CD4-positive, alpha-beta T cell treated with Interleukin-6 at 100 ng/mL for 8 hours (primary cell): ENCODE data around the gene C1QTNF1.

Source experiments
- DNase-seq: peaks from one replicate; pipeline ENCODE4 v3.0.0-alpha.2; 2020; ENCODE audit warnings: mixed read lengths, low spot score

The C1QTNF1 gene, protein sequence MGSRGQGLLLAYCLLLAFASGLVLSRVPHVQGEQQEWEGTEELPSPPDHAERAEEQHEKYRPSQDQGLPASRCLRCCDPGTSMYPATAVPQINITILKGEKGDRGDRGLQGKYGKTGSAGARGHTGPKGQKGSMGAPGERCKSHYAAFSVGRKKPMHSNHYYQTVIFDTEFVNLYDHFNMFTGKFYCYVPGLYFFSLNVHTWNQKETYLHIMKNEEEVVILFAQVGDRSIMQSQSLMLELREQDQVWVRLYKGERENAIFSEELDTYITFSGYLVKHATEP

DNA sequence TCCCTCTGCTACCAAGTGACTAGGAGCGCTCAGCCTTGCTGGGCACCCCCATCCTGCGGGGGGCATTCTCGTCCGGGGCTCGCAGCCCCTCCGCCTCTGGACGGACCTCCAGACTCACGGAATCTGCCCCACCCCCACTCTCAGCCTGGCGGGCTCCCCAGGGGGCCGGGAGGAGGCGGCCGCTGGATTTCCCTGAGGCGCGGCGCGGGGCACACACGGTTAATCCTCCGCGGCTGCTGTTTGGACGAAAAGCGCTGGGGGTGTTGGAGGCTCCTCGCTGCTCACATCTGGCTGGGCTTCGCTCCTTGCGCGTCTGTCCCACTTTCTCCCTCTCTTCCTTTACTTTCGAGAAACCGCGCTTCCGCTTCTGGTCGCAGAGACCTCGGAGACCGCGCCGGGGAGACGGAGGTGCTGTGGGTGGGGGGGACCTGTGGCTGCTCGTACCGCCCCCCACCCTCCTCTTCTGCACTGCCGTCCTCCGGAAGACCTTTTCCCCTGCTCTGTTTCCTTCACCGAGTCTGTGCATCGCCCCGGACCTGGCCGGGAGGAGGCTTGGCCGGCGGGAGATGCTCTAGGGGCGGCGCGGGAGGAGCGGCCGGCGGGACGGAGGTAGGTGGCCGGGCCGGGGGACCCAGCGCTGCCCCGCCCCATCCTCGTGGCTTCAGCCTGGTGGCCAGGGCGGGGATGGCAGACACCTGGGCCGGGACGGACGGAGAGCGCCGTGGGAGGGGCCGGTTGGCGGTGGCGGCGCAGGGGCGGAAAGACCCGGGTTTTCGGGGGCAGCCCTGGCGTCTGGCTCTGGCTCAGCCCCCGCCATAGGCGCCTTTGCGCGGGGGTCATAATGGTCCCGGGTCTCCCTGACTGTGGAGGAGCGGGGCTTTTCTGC is at the start of gene C1QTNF1:
C1QTNF1 (plus strand) TSS at position 284 of the 886 bp plus-strand sequence. CDS start 19,800 bp downstream, outside the sequence.
- no peak for DNase-seq

DNA sequence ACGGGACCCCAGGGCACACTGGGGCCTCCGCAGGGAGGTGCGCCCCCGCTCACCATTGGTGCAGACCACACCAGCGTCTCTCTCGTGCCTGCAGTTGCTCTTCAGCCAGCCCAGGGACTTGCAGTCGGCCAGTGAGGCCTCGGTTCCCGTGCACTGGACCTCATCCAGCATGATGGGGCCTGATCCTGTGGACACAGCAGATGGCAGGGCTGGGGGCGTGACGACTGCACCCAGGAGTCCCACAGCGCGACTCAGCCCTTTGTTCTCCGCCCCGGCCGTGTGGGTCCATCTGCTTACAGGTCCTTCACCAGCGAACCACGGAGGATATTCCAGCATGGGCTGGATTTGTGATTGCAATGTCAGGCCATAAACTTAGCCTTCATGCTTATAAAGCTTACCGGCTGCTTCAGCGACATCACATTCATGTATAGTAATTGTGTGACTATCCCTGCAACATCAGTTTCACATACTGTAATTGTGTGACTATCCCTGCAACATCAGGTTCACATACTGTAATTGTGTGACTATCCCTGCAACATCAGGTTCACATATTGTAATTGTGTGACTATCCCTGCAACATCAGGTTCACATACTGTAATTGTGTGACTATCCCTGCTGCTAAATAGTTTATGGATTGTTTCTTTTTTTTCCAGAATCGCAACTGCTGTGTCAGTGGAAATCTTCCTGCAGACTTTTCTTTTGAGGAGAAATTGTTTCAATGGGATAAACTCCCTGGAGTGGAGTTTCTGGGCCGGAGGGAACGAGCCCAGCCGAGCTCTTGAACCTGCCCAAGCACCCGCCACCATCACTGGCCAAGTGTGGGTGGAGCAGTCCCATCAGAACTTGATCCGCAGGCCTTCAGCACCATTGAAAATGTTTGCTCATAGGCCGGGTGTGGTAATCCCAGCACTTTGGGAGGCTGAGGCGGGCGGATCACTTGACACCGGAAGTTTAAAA is 49.1 kb upstream of the C1QTNF1 start:
- no peak for DNase-seq

DNA sequence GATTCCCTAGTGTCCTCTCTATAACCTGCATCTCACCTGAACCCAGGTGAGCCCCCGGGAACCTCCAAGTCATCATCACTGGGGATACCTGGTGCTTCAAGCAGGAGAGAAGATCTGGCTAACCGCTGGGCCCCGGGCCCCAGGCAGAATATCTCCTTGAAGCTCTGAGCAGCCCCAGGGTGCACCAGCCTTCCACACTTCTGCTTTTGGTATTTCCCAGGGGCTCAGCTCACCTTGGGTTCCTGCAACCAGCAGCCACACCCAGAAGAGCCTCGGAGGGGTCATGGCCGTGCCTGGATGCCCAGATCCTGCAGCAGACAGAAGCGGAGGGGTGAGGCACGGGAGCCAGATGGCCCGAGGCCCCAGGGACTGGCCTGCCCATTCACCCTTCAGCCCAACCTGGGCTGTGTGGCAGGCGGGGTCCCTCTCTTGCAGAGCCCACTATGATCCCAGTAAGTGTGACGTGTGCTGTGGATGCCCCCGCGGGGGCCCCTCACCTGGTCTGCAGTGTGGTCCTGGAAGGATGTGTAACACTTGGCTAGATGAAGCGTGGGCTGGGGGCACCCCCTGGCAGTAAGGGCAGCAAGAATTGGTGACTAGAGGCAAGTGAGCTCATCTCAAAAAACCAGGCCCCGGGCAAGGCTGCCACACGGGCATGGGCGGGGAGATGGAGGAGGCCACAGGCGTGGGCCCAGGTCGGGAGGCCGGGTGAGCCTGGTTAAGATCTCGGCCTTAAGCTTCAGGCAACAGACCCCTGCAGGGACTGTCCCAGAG is 46.9 kb upstream of the C1QTNF1 start:
- DNase-seq = no peak

DNA sequence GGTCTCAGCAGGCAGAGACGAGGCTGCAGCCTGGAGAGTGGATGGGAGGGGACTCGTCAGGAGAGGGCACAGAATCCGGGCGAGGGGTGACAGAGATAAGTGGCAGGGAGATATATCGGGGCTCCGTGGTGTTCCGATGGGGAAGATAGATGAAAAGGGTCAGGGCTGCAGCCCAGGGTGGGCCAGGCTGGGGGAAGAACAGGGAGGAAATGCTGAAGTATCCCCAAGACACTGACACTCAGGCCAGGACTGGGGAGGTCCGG is 46.4 kb upstream of the C1QTNF1 start:
- no peak for DNase-seq

DNA sequence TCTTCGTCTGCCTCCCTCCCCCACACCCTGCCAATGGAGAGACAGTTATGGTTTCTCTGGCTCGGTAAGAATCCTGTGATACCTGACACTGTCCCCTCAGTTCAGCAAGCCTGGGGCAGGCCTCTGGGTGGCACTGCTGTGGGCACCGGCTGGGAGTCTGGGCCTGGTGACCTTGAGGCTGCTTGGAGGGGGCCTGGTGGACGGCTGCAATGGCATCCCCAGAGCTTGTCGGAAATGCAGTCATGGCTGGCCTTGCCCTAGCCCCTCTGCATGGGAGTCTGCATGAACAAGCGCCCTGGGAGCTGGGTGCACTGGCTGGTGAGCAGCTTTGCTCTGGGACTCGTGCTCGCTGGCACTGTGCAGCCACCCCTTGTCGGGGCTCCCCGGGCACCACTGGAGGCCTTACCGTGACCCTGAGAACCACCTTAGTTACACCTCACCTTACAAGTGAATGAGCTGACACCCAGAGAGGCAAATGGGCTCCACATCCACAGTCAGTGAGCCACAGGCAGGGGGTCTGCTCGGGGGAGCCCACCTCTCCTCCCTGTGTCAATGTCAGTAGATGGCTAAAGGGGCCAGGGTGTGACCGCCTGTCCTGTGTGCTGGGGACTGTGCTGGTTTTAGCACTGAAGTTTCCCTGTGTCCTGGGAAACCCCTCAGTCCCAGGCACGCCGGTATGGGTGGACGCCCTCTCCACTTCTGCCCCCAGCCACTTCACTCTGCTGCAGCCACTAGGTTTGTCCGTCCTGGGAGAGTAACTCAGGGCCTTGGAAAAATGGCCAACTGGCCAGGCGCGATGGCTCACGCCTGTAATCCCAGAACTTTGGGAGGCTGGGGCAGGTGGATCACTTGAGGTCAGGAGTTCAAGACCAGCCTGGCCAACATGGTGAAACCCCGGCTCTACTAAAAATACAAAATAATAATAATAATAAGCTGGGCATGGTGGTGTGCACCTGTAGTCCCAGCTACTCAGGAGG is 45.7 kb upstream of the C1QTNF1 start:
- DNase-seq = no peak

DNA sequence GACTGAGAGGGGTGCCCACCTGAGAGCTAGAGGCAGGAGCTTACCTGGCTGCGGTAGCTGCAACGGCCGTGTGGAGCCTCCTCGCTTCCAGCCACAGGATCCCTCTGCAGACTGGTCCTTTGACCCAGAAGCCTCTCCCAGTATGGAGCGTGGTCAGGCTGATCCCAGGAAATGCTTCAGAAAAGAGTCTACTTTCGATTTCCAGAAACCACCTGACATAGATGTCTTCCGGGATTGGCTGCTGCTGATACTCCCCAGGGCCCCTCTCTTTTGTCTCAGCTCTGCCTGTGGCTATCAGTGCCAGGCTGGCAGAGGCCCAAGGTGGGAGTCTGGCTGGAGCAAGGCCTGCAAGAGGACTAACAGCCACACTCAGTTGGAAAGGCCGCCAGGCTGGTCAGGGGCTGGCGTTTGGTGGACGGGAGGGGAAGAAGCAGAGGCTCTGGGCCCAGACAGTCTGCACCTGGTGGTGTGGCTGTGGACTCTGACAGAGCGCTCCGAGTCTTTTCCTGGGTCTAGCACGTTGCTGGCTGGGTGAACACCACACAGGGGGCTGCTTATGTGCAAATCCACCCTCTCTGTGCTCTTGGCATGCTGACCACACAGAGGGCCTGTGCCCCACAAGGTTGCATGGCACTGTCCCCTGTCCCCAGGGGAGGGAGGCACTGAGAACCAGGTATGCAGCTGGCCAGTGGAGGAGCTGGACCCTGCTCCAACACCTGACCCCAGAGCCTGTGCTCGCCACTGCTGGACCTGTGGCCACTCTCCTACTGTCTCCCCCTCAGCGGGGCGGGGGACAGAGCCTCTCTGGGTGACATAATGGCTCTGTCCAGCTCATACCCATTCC is 44.0 kb upstream of the C1QTNF1 start, which contains the start of gene LGALS3BP:
LGALS3BP (minus strand) TSS at position 144 of the 844 bp plus-strand sequence. CDS start 2,732 bp downstream, outside the sequence.
- DNase-seq = peak; percentile 25

DNA sequence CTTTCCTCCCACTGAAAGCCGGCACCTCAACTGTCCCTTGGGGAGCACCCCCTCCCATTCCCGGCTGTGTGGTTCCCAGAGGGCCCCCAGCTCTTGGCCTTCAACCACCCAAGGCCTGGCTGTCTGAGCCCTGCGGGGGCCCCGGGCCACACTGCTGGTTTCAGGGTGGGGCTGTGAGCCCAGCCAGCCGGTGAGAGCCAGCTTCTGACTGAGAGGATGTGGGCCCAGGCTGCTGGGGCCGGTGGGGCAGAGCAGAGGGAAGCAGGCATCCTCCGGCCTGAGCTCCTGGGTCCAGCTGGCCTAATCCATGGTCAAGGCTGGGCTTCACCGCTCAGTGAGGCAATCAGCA is 43.4 kb upstream of the C1QTNF1 start:
- no peak for DNase-seq

DNA sequence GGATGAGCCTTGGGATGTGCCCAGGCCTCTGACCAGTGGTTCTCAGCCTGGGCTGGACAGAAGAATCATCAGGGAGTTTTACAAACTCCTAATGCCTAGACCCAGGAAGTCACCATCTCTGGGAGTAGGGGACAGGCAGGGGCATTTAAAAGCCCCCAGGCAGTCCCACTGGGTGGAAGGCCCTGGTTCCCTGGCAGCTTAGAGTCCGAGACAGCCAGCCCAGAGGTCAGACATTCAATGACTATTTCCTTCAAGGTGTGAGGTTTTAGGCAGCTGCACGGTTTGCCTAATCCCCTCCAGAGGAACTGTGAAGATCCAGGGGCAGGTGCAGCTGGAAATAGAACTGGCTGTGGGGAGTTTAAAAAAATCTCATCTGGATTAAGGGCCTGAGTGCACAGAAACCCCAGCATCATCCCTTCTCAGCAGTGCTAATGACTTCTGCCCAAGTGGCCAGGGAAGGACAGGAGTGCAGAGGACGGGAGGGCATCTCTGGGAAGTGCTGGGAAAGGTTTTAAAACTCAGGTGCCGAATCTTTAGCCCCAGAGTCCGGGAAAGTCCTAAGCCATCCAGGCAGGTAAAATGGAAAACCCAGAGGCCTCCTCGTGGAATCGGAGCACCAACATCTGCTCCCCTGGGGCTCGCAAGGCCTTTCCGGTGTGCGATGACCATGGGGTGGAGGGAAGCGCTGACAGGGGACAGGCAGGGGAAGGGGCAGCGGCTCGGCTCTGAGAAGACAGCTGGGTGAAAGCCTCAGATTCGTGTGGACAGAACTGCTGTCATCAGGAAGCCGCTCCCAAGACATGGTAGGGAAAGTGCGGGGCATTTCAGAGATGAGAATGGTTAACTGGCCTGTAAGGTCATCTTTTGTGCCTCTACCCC is 42.7 kb upstream of the C1QTNF1 start:
- no peak for DNase-seq

DNA sequence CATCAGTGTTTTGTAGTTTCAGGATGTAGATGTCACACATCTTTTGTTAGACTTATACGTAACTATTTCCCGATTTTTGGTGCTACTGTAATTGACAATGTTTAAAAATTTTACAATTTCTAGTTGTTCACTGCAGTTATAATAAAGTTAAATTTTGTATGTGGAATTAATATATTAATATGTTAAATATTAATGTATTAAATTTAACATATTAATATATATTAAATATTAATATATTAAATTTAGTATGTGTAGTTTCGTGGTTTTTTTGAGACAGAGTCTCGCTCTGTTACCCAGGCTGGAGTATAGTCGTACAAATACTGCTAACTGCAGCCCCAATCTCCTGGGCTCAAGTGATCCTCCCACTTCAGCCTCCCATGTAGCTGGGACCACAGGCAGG is 38.6 kb upstream of the C1QTNF1 start:
- DNase-seq = no peak

DNA sequence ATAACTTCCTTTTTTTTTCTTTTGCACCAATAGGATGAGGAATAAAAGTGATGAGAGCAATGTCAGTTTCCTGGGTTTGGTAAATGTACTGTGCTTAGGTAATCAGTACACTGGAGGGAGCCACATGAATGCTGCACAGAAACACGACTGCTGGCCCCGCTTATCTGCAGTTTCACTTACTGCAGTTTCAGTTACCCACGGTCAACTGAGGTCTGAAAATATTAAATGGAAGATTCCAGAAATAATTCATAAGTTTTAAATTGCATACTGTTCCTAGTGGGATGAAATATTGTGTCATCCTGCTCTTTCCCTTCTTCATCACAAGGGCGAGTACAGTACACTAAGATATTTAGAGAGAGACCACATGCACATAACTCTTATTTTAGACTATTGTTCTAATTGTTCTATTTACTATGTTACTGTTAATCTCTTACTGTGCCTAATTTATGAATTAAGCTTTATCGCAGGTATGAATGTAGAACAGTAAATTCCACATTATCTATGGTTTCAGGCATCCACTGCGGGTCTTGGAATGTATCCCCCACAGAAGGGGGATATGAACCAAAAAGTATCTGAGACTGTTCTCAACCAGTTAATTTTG is 37.8 kb upstream of the C1QTNF1 start:
- no peak for DNase-seq

DNA sequence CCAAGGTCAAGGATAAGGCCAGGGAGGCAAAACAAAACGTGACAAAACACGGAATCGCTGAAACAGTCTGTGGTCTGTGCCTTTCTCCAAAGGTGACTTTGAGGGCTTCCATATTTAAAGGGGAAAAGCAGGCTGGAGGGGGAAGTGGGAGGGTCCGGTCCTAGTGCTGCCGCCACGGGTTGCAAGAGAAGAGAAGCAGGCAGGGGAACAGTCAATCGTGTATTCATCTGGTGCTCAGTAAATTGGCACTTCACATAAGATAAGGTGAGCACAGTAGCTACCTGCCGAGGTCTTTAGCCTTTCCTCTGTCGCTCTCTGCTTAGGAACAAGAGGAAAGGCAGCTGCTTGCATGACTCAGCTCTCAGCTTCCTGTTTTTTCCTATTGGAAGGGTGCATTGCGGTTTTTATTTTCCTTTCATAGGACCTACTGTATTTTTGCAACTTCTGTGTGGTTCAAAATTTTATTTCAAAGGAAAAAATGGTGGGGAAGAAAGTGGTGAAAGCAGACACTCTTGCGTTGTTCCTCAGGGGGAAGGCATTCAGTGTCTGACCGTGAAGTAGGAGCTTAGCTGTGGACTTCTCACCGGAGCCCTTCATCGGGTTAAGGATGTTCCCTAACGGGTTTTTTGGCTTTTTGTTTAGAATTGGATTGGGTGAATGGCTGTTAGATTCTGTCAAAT is 37.2 kb upstream of the C1QTNF1 start:
- no peak for DNase-seq

DNA sequence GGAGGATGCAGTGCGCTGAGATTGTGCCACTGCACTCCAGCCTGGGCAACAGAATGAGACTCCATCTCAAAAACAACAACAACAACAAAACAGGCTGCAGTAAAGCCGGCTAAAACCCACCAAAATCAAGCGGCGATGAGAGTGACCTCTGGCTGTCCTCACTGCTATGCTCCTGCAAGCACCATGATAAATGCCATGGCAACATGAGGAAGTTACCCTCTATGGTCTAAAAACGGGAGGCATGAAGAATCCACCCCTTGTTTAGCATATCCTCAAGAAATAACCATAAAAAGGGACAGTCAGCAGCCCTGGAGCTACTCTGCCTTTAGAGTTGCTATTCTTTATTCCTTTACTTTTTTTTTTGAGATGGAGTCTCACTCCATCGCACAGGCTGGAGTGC is 35.8 kb upstream of the C1QTNF1 start:
- DNase-seq = no peak

DNA sequence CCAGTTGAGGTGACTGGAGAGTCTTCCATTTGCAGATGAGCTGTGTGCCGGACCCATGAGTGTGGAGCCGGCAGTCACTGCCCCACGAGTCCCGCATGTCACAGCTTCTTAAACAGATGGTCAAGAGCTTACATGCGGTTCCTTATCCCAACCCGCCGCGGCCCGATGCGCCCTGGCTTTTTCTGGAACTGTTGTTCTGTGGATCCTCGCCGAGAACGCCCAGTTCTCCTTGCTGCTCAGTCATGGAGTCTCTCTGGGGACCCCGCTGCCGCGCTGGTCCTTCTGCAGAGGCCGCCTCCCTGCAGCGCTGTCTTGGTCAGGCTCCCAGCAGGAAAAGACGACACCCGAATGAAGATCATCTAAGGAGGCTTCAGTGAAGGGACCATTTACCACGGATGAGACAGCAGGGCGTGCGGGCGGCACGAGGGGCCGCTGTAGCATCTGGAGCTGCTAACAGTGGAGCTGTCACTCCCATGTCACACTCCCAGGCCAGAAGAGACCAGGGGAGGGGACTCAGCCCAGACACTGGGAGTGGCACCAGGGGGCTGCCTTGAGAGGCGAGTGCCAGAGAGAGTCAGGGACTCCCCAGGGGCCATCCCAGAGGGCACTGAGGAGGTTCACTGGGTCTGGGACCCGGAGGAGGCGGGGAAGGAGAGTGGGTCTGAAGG is 33.5 kb upstream of the C1QTNF1 start:
- no peak for DNase-seq

DNA sequence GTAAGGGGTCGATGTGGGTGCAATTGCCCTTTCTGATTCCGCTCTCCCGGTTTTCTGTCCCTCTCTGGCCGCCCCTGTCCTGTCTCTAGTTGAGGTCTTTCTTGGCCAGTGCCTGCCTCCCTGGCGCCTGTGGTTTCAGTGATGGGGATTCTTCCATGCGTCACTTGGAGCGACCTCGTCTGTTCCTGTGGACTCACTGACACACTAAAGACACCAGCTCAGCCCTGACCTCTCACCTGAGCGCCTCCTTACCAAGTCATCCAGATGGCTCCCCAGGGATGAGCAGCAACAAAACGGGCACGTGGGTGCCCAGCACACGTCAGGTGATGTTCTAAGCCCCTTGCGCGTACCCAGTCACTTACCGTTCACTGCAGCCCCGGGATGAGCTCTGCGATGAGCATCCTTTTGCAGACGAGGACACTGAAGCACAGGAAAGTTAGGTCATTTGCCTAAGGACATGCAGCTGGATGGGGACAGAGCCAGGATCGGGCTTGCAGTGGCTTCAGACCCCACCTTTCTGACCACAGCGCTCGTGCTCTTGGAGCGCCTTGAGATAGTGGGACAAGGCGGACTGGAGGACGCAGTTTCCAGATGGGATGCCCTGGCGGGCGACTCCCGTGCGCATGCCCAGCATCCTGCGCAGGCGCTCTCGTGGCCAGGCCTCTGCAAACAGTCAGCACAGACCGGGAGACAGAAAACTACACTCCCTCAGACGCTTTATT is 32.8 kb upstream of the C1QTNF1 start:
- DNase-seq = no peak

DNA sequence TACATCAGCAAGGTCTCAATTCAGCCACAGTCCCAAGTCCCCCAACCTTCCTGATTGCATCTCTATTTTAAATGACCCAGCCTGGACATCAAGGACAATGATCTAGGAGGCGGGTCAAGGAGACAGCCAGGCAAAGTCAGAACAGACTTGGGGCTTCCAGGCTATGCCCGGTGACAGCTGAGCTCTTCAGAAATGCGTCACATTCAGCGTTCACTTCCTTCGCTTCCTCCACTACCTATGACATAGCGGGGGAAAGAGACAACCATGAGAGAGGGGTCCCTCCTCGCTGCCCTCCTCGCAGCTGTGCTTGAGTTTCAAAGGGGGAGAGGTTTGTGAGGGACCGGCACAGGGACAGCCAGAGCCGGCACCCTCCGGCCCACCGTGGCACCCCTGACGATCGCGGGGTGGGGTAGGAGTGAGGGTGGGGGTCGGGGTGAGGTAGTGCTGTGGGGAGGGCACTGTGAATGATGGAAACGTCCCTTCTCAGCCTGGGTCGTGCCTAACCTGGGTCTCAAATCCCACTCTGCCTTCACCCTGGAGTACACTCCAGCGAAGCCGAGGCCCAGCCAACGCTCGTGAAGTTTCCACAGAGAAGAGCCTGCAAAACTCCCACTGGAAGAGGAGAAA is 31.9 kb upstream of the C1QTNF1 start:
- DNase-seq = no peak
